ENCODE results near the gene METTL9.

- TF ChIP-seq POLR2A (IDR thresholded peaks at IDR 0.05) (no peak), CTCF (IDR thresholded peaks at IDR 0.05) (no peak), POLR2AphosphoS5 (IDR thresholded peaks at IDR 0.05; ENCODE audit: insufficient read depth in 1 of 2, low read depth in 1 of 2) (no peak)
Observed at GRCh38 chr16:21590796-21591195, 8.6 kb upstream of the METTL9 start.
